ENCODE data around the gene PTPRA. TPM values are rescaled to one million over a fixed set of nuclear protein-coding genes. Genes with fewer than 3 reads are reported as not detected.

The PTPRA gene
- polyA plus RNA-seq, 3 donors, result 13.0 to 41.9 (median 13.1) TPM

GRCh38 chr20:2955257-2955970 lies 82.1 kb downstream of the PTPRA start:
- Mint-ChIP-seq H3K4me3 (no peak overlapping the region), H3K4me1 (peaks cover 10% of the 10 kb centered on the region), H3K27me3 (ENCODE audit: low read depth in 3 of 3) (no peaks in the 10 kb centered on the region), H3K27ac (peak overlapping the region in 3 of 7 donors; percentile 30 to 34 (median 33)), H3K9me3 (peaks cover 0 to 2% (median 0%) of the 10 kb centered on the region in 7 donors), H3K36me3 (peaks cover 41 to 54% of the 10 kb centered on the region in 2 donors)
- intact Hi-C loops (cut with micrococcal nuclease), result no loop called here
- DNase-seq, result no peak
- Histone ChIP-seq H3K36me3 (replicated peaks in 1 of 2; ENCODE audit: control insufficient read depth in 1 of 2, insufficient read depth in 2 of 2, low read length in 2 of 2) (peaks cover 25 to 52% of the 10 kb centered on the region in 2 donors), H3K9me3 (replicated peaks in 1 of 2; ENCODE audit: control insufficient read depth in 1 of 2, insufficient read depth in 1 of 2, low read length in 2 of 2) (no peaks in the 10 kb centered on the region), H3K9ac (ENCODE audit: insufficient read depth, low read length, poor library complexity, severe bottlenecking) (no peak overlapping the region), H3K4me1 (ENCODE audit: control insufficient read depth in 1 of 2, insufficient read depth in 2 of 2, low read length in 2 of 2) (no peaks in the 10 kb centered on the region), H3K4me3 (replicated peaks in 1 of 3; ENCODE audit: low read depth in 2 of 3, low read length in 3 of 3) (no peak overlapping the region), H3K79me2 (ENCODE audit: insufficient read depth, low read length) (no peaks in the 10 kb centered on the region), H3K27ac (ENCODE audit: low read depth in 1 of 2, low read length in 2 of 2) (peak overlapping the region in 1 of 2 donors; percentile 12), H3K27me3 (ENCODE audit: control insufficient read depth in 2 of 2, insufficient read depth in 2 of 2, low read length in 2 of 2) (no peaks in the 10 kb centered on the region), H4K20me1 (ENCODE audit: insufficient read depth, low read length) (peaks cover 6% of the 10 kb centered on the region), H3K4me2 (replicated peaks; ENCODE audit: extremely low read depth, low read length, poor library complexity, severe bottlenecking) (no peak overlapping the region), H2AFZ (ENCODE audit: insufficient read depth, low read depth, low read length, poor library complexity, severe bottlenecking) (no peak overlapping the region)
- no peak for TF ChIP-seq CTCF (IDR thresholded peaks at IDR 0.05)

GRCh38 chr20:2956480-2956879 lies 83.2 kb downstream of the PTPRA start:
- Mint-ChIP-seq H3K36me3 (peaks cover 38 to 47% of the 10 kb centered on the region in 2 donors), H3K27ac (no peak overlapping the region), H3K4me3 (no peak overlapping the region), H3K9me3 (peaks cover 0 to 2% (median 0%) of the 10 kb centered on the region in 7 donors), H3K4me1 (peaks cover 10% of the 10 kb centered on the region), H3K27me3 (ENCODE audit: low read depth in 3 of 3) (no peaks in the 10 kb centered on the region)
- H3K27me3 ChIP-seq (ENCODE audit: control insufficient read depth in 2 of 2, insufficient read depth in 2 of 2, low read length in 2 of 2), result no peaks in the 10 kb centered on the region
- H3K4me3 ChIP-seq (replicated peaks in 1 of 3; ENCODE audit: low read depth in 2 of 3, low read length in 3 of 3), result no peak overlapping the region
- H4K20me1 ChIP-seq (ENCODE audit: insufficient read depth, low read length), result peaks cover 6% of the 10 kb centered on the region
- H3K4me1 ChIP-seq (ENCODE audit: control insufficient read depth in 1 of 2, insufficient read depth in 2 of 2, low read length in 2 of 2), result no peaks in the 10 kb centered on the region
- intact Hi-C loops (cut with micrococcal nuclease), result no loop called here
- H3K9ac ChIP-seq (ENCODE audit: insufficient read depth, low read length, poor library complexity, severe bottlenecking), result no peak overlapping the region
- no peak overlapping the region for H3K4me2 ChIP-seq (replicated peaks; ENCODE audit: extremely low read depth, low read length, poor library complexity, severe bottlenecking)
- H2AFZ ChIP-seq (ENCODE audit: insufficient read depth, low read depth, low read length, poor library complexity, severe bottlenecking), result no peak overlapping the region
- TF ChIP-seq CTCF (IDR thresholded peaks at IDR 0.05), result no peak
- no CpG with 5 or more reads among the region's 2 CpGs for WGBS (ENCODE audit: insufficient coverage)
- H3K9me3 ChIP-seq (replicated peaks in 1 of 2; ENCODE audit: control insufficient read depth in 1 of 2, insufficient read depth in 1 of 2, low read length in 2 of 2), result no peaks in the 10 kb centered on the region
- H3K27ac ChIP-seq (ENCODE audit: low read depth in 1 of 2, low read length in 2 of 2), result no peak overlapping the region
- H3K36me3 ChIP-seq (replicated peaks in 1 of 2; ENCODE audit: control insufficient read depth in 1 of 2, insufficient read depth in 2 of 2, low read length in 2 of 2), result peaks cover 17 to 50% of the 10 kb centered on the region in 2 donors
- no peak for DNase-seq
- H3K79me2 ChIP-seq (ENCODE audit: insufficient read depth, low read length), result no peaks in the 10 kb centered on the region
